DMS 273 (cell line): ENCODE measurements around the gene DLGAP1.
"Not testable (repeated sequence)": the region's sequence is repeated elsewhere in the genome, so short reads cannot be mapped to it uniquely, and the experiment has no call there.

ENCODE experiments used
- DNase-seq: peaks from one replicate; lab custom pipeline; 2025; ENCODE audit not compliant: unreplicated experiment; lab: John Stamatoyannopoulos, UW

Gene DLGAP1

DNA sequence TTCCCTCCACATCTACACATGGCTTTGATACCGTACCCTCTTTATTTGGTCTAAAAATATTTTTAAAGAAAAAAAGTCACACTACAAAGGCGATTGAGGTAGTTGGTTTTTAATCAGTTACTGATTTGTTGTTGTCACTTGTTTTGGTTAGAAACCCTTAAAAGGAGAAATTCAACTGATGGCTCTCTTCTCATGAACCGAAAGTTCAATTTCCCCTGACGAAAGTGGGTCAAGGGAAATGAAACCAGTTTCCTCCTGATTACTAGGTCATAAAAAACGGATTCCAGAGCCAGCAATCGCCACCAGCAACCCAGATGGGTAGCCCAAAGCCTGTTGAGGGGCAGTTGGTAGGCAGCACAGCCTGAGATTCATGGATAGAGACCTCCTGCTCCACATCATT lies 63.2 kb downstream of the DLGAP1 start:
- DNase-seq: no peak

DNA sequence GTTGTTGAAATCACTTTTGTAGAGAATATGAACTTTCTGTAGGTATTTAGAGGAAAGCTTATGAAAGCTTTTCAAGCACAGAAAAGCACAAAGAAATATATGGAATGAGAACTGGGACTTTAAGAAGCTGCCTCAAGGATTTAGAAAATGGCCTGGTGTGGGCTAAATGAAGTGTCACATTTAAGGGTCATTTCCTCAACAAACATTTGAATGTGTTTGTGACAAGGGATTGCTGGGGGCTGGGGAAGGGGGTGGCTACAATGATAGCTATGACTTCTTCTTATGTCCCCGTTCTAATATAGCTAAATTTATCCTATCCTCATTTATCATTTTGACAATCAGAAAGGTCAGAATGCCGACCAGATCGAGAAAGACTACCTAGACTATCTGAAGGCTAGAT lies 69.2 kb downstream of the DLGAP1 start:
- no peak for DNase-seq

DNA sequence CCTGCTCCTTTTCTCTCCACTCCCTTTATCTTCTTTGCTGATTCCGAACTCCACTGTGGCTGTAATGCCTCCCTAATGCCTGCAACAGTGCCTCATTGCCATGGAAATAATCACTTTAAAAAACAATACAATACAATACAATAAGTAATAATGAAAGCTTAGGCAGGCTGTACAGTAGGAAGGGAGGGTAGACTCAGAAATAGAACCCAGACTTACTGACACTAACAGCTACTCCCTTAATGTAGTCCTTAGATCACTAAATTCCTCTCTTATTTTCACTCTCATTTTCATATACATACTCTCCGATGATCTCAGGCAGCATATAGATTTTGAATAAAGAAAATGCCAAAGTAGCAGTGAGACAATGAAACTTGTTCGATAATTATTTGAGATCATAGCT lies 70.2 kb downstream of the DLGAP1 start:
- no peak for DNase-seq

DNA sequence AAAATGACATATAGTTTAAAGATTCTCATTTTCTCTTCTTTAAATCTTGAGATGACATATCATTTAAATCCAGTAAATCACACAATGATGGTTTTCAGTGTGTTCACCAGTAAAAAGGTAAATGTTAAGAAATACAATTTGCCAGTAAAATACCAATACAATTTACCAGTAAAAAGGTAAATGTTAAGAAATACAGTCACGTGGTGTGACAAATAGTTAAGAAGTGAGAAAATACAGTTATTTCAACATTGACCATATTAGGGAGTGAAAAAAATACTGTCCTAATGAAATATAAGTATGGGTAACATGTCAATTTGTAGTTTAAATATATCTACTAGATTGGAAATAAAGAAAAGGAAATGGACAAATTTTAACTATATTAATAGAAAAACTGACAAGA lies 80.5 kb downstream of the DLGAP1 start:
- DNase-seq: no peak

DNA sequence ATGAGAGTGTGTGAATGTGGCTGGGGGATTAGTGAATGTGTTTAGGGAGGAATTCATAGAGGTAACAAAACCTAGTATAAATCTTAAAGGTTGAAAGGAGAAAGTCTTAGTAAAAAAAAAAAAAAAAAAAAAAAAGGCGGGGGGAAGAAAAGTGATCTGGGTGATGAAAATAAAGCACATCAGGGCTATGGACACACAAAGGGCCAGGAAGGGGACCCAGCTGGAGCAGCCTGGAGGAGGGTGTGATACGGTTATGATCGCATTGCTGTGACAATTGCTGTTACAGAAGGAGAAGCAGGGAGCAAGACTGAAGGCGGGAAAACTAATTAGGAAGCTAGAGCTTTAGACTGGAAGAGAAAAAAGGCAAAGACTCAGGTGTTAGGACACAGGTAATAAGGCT lies 85.4 kb downstream of the DLGAP1 start:
- no peak for DNase-seq

DNA sequence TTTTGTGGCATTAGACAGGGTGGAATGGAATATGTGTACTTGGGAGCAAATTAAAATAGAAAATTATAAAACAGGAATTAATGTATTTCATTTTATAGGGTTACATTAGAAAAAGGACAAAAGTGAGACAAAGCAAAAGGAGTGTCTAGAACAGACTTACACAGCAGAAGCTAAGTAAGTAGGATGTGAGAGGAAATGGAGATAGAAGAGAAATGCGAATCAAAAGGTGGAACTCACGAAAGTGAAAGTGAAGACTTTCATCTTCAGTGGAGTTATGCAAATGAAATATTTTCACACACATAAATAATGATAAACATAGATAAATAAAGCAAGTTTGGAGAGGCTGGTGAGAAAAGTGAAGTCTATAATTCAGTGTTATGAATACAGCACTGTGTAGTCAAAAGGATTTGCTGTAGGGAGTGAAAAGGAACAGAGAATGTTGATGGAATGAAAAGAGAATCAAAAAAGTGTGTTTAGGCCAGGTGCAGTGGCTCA lies 94.8 kb downstream of the DLGAP1 start:
- DNase-seq: no peak

DNA sequence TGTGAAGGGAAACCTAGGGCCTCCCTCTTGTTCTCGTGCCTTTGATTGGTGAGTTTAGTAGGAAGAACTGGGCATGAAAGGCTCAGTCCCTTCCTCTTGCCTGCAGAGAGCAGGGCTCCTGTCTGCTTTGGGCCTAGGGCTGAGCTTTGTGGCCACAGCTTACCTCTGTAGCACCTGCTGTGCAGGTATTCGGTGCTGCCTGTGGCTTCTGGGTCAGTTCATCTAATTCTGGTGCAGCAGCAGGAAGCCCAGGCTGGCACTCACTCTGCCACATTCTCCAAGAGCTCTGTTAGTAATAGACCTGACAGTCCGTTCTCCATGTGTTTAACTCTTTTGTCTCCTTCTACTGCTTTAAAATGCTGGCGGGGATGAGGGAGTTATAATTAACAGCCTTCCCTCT lies 96.5 kb downstream of the DLGAP1 start:
- DNase-seq: no peak

DNA sequence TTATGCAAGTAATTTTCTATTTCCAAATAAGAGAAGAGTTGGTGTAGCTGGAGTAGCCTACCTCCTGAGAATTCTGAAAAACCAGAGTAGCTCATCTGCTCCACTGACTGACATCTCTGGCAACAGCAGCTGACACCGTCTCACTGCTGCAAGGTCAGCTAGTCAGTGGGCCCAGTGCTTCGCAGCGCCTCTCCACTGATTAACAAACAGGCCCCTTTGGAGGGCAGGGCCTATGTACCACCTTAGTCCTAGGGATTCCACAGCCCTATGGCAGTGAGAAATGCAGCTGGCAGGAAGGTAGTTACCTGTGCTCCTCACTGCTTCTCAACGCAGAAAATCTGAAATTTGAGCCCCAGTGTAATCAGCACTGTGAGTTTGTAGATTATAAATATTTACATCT lies 97.5 kb downstream of the DLGAP1 start:
- no peak for DNase-seq

DNA sequence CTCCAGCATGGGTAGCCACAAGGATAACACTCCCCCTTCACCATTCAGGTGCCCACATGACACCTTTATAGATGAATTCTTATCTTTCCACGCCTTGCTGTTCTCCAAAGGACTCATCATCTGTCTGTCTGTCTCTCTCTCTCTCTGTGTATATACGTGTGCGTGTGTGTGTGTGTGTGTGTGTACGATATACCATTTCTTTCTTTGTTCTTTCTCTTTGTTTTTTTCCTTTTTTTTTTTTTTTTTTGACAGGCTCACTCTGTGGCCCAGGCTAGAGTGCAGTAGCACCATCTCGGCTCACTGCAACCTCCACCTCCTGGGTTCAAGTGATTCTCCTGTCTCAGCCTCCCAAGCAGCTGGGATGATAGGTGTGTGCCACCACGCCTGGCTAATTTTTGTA lies 98.2 kb downstream of the DLGAP1 start:
- no peak for DNase-seq

DNA sequence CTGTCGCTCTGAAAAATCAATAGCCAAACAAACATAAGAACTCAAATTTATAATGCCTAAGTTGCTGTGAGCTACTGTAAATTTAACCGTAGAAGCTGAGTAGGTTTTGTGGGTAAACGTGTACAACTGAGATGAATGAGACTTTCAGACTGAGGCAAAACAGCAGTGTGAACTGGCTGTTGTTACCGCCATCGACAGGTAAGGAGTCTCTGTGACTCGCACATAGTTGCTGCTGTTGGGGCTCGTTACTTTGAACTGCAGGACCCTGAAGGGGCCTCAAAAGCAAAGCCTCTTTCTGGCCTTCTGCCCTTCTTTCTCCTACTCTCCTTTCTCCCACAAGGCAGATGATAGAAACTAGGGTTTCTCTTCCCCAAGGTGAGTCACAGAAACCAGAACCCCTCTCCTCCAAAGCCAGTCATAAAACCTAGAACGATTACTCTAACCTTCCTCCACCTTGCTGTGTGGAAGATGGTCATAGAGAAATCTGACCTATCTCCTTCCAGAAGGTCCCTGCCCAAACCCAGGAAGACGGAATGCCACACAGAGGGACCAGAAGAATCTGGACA lies 101.2 kb downstream of the DLGAP1 start:
- DNase-seq: peak; percentile 17

DNA sequence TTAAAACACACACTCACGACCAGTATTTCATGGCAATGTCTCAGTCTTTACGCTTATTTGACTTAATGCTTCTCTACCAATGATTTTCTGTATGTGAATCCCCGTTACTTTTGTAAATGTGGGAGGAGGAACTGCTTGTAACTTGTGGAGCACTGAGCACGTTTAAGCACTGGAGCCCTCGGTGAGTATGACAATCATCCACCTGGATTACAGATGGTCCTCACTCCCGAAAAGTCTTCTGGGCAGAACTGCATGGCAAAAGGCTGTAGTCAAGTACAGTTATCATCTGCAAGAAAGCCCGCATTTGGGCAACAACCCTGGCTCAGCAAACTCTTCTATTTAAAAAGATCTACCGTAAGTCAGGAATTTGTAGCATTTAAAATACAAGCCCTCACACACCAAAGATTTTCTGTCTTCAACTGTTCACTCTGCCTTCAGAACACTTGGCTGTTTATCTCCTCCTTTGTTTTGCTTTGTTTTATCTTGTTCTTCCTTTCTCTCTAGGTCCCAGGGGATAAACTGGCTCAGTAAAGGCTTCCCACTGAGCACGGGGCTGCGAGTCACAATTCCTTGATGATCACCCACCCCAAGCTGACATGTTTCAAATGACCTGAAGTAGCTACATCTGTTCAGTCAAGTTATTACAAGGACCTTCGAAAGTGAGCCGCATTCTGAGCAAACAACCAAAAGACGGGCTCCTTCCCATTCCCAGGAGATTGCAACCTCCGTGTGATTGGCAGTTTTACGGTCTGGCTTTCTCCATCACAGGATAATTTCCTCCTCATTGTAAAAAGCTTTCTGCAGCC lies 102.2 kb downstream of the DLGAP1 start:
- peak; percentile 62 for DNase-seq

DNA sequence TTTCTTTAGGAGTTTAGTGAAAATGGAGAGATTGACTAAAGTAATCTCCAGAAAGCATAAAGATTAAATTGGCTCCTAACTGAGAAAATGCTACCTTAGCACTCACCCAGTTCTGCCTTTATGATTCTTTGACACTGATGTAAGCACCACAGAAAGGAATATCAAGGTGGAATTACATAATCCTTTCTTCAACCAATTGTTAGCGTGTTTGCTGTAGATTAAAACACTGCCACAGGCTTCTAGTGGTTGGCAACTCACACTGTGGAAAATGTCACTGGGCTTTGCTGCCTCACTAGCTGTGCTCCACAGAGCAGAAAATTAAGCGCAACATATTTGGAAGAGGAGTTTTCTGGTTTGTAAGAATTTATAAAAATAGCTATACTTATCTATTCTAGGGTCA lies 104.1 kb downstream of the DLGAP1 start:
- DNase-seq: no peak

DNA sequence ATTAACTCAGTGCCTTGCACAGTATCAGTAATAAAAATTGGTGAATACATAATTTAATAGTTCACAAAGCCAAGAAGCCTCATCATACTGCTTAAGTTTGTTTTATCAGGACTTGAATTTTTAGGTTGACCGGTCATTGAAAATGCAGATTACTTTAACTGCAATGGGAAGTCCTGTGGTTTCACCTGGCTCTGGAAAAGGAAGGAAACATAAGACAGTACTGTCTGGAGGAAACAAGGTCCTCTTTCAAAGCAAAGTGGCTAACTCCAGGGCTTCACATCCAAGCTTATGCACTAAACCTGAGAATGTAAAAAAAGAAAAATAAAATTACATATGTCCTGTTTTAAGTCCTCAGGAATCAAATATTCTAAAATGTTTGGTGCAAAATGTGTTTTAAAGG lies 119.7 kb downstream of the DLGAP1 start:
- DNase-seq: no peak

DNA sequence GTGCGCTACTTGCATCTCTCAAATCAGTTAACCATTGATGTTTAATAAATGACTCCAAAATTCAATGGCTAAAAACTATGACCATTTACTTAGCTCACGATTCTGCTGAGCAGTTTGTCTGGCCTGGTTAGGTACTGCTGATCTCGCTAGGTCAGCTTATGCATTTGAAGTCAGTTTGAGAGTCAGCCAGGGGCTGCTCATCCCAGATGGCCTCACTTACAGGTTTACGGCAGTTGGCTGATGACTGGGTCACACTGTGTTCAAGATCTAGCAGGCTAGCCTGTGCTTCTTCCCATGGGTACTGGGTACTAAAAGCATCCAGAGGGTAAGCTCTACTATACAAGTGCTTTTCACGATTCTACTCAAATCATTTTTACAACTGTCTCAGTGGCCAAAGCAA lies 122.1 kb downstream of the DLGAP1 start:
- DNase-seq: peak; percentile 16

DNA sequence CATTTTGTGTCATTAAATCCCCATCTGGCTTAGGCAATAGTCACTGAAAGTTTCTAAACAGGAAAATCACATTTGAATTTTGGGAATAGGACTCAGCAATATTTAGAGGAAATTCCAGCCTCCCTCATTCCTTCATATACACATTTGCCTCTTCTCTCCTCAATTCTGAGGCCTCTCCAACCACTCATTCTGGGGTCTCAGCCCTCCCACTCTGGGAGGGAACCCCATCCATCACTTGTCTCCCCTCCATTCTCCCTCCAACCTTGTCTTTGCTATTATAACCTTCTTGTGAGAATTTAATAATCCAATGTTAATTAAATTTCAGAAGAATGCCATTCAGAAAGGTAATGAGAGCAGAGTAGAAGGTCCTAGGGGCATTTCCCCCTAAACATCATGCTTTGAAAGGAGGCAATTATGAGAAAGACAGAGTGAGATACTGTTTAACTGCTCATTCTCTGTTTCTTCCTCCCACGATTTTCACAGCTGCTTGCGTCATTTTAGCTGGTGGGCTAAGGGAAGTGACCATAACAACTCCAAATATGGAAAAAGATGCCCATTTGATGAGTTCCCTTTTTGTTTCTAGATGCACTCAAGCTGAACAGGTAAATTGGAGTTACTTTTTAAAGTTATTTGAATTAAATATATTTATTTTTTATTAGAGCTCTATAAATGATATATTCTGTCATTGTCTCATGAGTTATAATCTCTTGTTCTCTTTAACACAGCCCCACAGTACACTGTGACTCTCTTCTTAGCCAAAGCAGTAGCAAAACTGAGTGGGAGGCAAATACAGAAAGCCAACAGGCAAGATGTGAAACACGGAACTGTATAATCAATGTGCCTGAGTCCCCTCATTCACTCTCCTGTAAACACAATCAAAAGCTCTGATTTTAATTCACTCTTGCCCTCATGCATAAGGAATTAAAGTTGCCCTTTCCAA lies 135.1 kb downstream of the DLGAP1 start:
- no peak for DNase-seq

DNA sequence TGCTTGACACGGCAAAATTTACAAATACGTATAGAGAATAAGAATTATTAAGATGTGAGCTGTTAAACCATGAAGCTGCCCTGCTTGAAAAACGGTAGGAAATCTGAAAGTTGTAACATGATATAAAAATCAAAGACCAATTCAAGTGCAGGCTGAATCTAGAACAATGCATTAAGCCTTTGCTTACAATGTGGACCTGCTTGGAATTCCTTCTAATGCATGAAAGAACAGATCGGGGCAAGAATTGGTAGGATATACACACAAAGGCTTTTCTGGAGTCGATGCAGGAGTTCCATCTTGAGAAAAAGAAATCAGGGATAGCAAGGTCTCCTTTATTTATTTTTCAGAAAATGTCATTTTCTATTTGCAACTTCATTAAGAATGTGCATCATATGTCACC lies 136.8 kb downstream of the DLGAP1 start:
- DNase-seq: no peak

DNA sequence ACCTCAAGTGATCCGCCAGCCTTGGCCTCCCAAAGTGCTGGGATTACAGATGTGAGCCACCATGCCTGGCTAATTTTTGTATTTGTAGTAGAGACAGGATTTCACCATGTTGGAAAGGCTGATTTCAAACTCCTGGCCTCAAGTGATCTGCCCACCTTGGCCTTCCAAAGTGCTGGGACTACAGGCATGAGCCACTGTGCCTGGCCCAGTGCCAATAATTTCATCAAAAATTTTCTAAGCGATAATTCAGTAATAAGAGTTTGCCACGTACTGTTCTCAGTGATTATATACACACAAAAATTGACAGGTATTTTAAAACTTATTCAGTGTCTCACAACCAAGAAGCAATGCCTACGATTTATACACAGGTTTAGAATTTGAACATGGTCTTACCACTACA lies 143.2 kb downstream of the DLGAP1 start:
- not testable (repeated sequence) for DNase-seq

DNA sequence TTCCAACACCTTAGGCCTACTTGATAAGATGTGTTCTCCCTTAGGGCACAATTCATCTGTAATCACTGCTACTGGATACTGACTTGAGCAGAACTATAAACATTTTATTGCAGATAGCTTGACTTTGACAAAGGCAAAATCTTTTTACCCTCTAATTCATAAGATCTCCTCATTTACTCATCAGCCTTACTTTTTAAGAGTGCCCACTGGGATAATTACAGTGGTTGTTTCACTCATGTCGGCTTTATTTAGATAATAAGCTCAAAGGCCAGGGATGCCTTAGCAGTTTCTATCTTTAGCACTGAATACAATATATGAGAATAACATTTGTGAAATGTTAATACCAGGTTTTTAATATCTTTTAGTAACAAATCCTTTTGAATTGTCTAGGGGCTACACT lies 144.0 kb downstream of the DLGAP1 start:
- no peak for DNase-seq

DNA sequence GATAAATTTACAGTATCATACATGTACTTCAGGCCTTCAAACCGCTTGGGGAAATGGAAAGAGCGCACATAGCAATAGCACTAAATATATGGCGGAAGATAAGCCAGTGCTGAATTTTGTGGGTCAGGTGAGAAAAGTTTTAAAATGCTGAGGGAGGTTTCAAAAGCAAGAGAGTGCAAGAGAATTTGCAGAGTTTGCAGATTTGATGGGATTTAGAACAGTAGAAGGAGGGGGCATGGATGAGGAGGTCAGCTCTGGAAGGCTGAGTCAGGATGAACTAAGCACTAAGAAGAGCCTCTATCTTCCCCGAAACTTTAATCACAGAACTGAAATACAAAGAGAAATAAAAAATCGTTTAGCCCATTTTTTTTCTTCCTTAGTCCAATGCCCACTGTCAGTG lies 145.9 kb downstream of the DLGAP1 start:
- no peak for DNase-seq

DNA sequence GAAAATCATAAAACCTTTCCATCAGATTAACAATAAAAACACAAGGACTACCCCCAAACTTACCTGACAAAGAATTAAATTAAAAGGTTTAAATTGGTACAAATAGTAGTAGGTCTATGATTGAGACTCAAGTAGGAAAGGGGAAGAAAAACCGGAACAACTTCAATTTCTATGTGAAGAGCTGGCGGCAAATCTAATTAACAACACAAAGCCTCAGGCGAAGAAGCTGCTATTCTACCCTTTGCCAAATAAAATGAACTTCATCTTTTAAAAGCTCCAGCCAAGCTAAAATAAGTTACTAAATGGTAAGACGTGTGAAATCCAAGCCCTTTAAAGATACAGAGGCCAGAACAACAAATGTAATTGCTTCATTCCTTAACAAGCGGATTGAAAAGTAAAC lies 146.5 kb downstream of the DLGAP1 start:
- DNase-seq: no peak

DNA sequence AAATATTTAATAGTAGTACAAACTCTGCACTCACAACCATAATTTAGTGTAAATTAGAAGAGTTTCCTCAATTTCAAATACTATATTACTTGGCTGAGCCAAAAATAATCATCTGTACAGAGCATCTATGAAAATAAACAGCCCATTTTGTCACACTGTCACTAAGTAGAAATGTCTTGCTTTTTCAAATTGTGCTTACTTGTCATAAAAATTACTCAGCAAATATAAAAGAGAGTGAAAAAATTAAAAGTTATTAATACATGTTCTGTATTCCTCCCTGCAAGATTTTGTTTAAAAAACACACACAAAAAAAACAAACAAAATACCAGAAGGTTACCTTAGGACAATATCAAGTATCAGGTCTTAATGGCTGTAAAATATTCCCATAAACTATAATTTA lies 155.7 kb downstream of the DLGAP1 start:
- no peak for DNase-seq

DNA sequence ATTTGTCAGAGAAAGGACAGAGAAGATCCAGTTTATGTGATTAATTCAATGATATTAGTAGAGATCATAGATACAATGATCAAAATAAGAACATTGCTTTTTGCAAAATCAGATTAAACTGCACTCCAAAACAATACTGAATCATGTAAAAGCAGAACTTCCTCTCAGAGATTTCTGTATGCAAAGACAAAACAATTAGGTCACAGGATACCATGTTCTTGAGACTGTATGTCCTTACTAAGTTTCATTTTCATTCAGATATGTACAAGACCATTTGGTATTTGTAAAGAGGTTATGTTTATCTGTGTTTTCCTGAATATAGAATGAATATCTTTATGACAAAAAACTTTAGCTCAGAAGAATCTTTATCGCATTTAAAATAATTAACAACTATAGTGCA lies 161.8 kb downstream of the DLGAP1 start:
- no peak for DNase-seq
